Gastrocnemius medialis (tissue), 4 donors: ENCODE data around the gene SDCCAG8. TPM values are rescaled to one million over a fixed set of nuclear protein-coding genes. Genes with fewer than 3 reads are reported as not detected.

ENCODE experiments used
- ATAC-seq, 2 donors: fragments of 150-250 bp; one replicate each; pipeline ENCODE4 v1.9.1; 2016
- DNase-seq, 2 donors: peaks; one replicate each; pipeline ENCODE4 v3.0.0-alpha.2; 2019
- H3K27ac ChIP-seq, 4 donors: fragments of 200-600 bp; sonication (generic); 1 replicate in 1 of 4; 2 replicates in 3 of 4; pipeline ENCODE4 v1.5.1; 2016 to 2018; ENCODE audit warnings: mild to moderate bottlenecking in 2 of 4, moderate library complexity in 1 of 4
- H3K27me3 ChIP-seq, 3 donors: fragments of 200-600 bp; sonication (generic) in 2 of 3; 1 replicate in 1 of 3; 2 replicates in 2 of 3; pipeline versions ENCODE4 v1.5.1 to v1.6.0; 2016 to 2019; ENCODE audit warnings: mild to moderate bottlenecking in 1 of 3, moderate library complexity in 1 of 3
- H3K36me3 ChIP-seq, 2 donors: fragments of 200-600 bp; sonication (generic) in 1 of 2; one replicate each; pipeline ENCODE4 v1.5.1; 2017 to 2018
- H3K4me1 ChIP-seq, 2 donors: fragments of 200-600 bp; sonication (generic) in 1 of 2; one replicate each; pipeline ENCODE4 v1.5.1; 2016 to 2017; ENCODE audit warnings: mild to moderate bottlenecking in 2 of 2
- H3K4me3 ChIP-seq, 4 donors: fragments of 200-600 bp; sonication (generic) in 3 of 4; 1 replicate in 1 of 4; 2 replicates in 3 of 4; pipeline ENCODE4 v1.5.1; 2016 to 2019; ENCODE audit warnings: mild to moderate bottlenecking in 2 of 4
- H3K9me3 ChIP-seq, 3 donors: fragments of 200-600 bp; sonication (generic) in 2 of 3; 1 replicate in 1 of 3; 2 replicates in 2 of 3; pipeline ENCODE4 v1.5.1; 2016 to 2019
- CTCF ChIP-seq, 5 experiments: fragments of 450-650 bp in 3 of 5; fragments of 200-600 bp in 2 of 5; sonication (generic) in 2 of 5; IDR thresholded peaks in 4 of 5; conservative IDR thresholded peaks in 1 of 5; 1 replicate in 4 of 5; 2 replicates in 1 of 5; pipeline ENCODE4 v1.5.1; 2016 to 2019; ENCODE audit warnings: antibody characterized with exemption in 5 of 5, mild to moderate bottlenecking in 3 of 5, moderate library complexity in 3 of 5
- POLR2A ChIP-seq, 2 donors: fragments of 450-650 bp; IDR thresholded peaks; one replicate each; pipeline ENCODE4 v1.6.1; 2017; ENCODE audit warnings: antibody characterized with exemption in 2 of 2, mild to moderate bottlenecking in 2 of 2, moderate library complexity in 2 of 2
- in situ Hi-C, 4 donors: fragments of 200-750 bp; cut with MboI; loops; one replicate each; pipeline versions ENCODE4 v1.15.0 to v1.8.0; 2017; ENCODE audit warnings: low sequenced_read_pairs in 4 of 4
- intact Hi-C: fragments of 100-400 bp; cut with DNase I; formaldehyde crosslinking; loops from one replicate; pipeline ENCODE4 v1.15.1; 2023; ENCODE audit warnings: low total_unique reads
- total RNA-seq, 4 donors: library from RNA; depleted of rRNA; stranded (reverse); fragments of >200 nt; gene quantifications; one replicate each; pipeline versions ENCODE4 v1.1.0 to v1.2.3, GENCODE V29; 2016

SDCCAG8 gene
- total RNA-seq, 4 donors from 2014 or later = 12.3 to 33.9 (median 26.1) TPM

- Histone ChIP-seq H3K27me3 (no peaks in the 10 kb centered on the region), H3K4me1 (no peaks in the 10 kb centered on the region), H3K27ac (no peak overlapping the region), H3K4me3 (no peak overlapping the region), H3K9me3 (no peaks in the 10 kb centered on the region), H3K36me3 (peaks cover 0 to 10% of the 10 kb centered on the region in 2 donors)
- no peak for ATAC-seq
- in situ Hi-C loops (no loop called here), intact Hi-C loops (no loop called here)
- DNase-seq = no peak
- TF ChIP-seq POLR2A (IDR thresholded peaks at IDR 0.05) (no peak), CTCF (IDR thresholded peaks at IDR 0.05 in 4 of 5, conservative IDR thresholded peaks at IDR 0.05 in 1 of 5) (no peak)
Observed at GRCh38 chr1:243508303-243508713, 252.5 kb downstream of the SDCCAG8 start.

GRCh38 chr1:243508943-243509342, 253.1 kb downstream of the SDCCAG8 start:
- ATAC-seq (no peak), DNase-seq (no peak)
- Histone ChIP-seq H3K27ac (no peak overlapping the region), H3K4me3 (no peak overlapping the region), H3K4me1 (peaks cover 0 to 5% of the 10 kb centered on the region in 2 donors), H3K36me3 (peaks cover 0 to 4% of the 10 kb centered on the region in 2 donors), H3K9me3 (no peaks in the 10 kb centered on the region), H3K27me3 (no peaks in the 10 kb centered on the region)
- intact Hi-C loops = no loop called here
- no peak for TF ChIP-seq CTCF (IDR thresholded peaks at IDR 0.05 in 4 of 5, conservative IDR thresholded peaks at IDR 0.05 in 1 of 5)
- TF ChIP-seq POLR2A (IDR thresholded peaks at IDR 0.05) = no peak
- in situ Hi-C loops = no loop called here

GRCh38 chr1:243510928-243511327, 255.1 kb downstream of the SDCCAG8 start:
- Histone ChIP-seq H3K36me3 (no peaks in the 10 kb centered on the region), H3K4me1 (peaks cover 0 to 5% of the 10 kb centered on the region in 2 donors), H3K9me3 (no peaks in the 10 kb centered on the region), H3K27ac (no peak overlapping the region), H3K4me3 (no peak overlapping the region), H3K27me3 (no peaks in the 10 kb centered on the region)
- ATAC-seq = no peak
- TF ChIP-seq CTCF (IDR thresholded peaks at IDR 0.05 in 4 of 5, conservative IDR thresholded peaks at IDR 0.05 in 1 of 5) (no peak), POLR2A (IDR thresholded peaks at IDR 0.05) (no peak)
- intact Hi-C loops = no loop called here
- in situ Hi-C loops = no loop called here
- DNase-seq = no peak

- Histone ChIP-seq H3K9me3 (no peaks in the 10 kb centered on the region), H3K27ac (no peak overlapping the region), H3K4me1 (peaks cover 0 to 5% of the 10 kb centered on the region in 2 donors), H3K4me3 (no peak overlapping the region), H3K36me3 (peaks cover 0 to 4% of the 10 kb centered on the region in 2 donors), H3K27me3 (no peaks in the 10 kb centered on the region)
- DNase-seq = no peak
- no peak for ATAC-seq
- TF ChIP-seq CTCF (IDR thresholded peaks at IDR 0.05 in 4 of 5, conservative IDR thresholded peaks at IDR 0.05 in 1 of 5) = no peak
- TF ChIP-seq POLR2A (IDR thresholded peaks at IDR 0.05) = no peak
- intact Hi-C loops = no loop called here
- in situ Hi-C loops = no loop called here
Observed at GRCh38 chr1:243513726-243514491, 258.1 kb downstream of the SDCCAG8 start.
